Measurements from ENCODE around the gene NAA80. TPM values are rescaled to one million over a fixed set of nuclear protein-coding genes. Genes with fewer than 3 reads are reported as not detected.
"Not testable (repeated sequence)": the region's sequence is repeated elsewhere in the genome, so short reads cannot be mapped to it uniquely, and the experiment has no call there.

The NAA80 gene
- total RNA-seq, 1 donor: 6.5 TPM

DNA sequence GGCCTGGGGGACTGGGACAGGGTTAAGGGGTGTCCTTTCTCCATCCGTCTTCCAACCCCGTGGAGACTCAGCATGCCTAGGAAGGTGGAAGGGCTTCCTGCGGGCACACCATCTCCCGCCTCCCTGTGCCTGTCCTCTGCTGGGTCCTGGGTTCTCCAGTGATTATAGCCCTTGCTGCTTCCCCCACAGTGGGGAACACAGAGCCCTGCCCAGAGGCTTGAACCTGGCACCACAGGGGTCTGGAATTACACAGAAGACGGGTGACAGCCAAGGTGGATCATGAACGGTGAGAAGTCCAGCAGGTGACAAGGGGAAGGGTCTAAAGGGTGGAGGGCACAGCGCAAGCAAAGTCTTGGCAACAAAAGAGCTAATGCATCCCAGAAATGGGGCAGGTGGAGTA lies 36.4 kb downstream of the NAA80 start:
- Histone ChIP-seq H3K4me1 (ENCODE audit: insufficient read depth, low read length) (peaks cover 33% of the 10 kb centered on the region), H3K4me2 (ENCODE audit: insufficient read depth, low read length) (no peak overlapping the region), H3K27ac (ENCODE audit: low read depth, low read length) (no peak overlapping the region), H3K4me3 (ENCODE audit: insufficient read depth, low read length) (no peak overlapping the region), H3K79me2 (ENCODE audit: insufficient read depth, low read length) (peaks cover 6% of the 10 kb centered on the region), H2AFZ (ENCODE audit: low read length) (no peak overlapping the region), H3K36me3 (ENCODE audit: insufficient read depth, low read length) (peaks cover 19% of the 10 kb centered on the region), H4K20me1 (ENCODE audit: insufficient read depth, low read length) (no peaks in the 10 kb centered on the region), H3K27me3 (ENCODE audit: insufficient read depth, low read length) (no peaks in the 10 kb centered on the region), H3K9me3 (ENCODE audit: low read depth, low read length) (no peaks in the 10 kb centered on the region)
- peak; percentile 72 for DNase-seq (ENCODE audit: insufficient read length, low spot score, missing footprints)
- TF ChIP-seq, protein P1, sequence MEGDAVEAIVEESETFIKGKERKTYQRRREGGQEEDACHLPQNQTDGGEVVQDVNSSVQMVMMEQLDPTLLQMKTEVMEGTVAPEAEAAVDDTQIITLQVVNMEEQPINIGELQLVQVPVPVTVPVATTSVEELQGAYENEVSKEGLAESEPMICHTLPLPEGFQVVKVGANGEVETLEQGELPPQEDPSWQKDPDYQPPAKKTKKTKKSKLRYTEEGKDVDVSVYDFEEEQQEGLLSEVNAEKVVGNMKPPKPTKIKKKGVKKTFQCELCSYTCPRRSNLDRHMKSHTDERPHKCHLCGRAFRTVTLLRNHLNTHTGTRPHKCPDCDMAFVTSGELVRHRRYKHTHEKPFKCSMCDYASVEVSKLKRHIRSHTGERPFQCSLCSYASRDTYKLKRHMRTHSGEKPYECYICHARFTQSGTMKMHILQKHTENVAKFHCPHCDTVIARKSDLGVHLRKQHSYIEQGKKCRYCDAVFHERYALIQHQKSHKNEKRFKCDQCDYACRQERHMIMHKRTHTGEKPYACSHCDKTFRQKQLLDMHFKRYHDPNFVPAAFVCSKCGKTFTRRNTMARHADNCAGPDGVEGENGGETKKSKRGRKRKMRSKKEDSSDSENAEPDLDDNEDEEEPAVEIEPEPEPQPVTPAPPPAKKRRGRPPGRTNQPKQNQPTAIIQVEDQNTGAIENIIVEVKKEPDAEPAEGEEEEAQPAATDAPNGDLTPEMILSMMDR (IDR thresholded peaks at IDR 0.05; ENCODE audit: extremely low read depth, low read depth, low read length): no peak

DNA sequence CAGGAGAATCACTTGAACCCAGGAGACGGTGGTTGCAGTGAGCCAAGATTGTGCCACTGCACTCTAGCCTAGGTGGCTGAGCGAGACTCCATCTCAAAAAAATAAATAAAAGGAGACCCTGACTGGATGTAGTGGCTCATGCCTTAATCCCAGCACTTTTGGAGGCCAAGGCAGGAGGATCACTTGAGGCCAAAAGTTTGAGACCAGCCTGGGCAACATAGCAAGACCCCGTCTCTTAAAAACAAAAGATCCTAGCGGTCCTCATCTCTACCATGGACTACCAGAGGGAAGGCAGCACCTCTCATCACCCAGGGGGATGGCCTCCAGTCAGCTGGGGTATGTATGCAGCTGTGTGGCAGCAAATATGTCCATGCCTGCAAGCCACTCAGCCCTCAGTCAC lies 37.0 kb downstream of the NAA80 start:
- not testable (repeated sequence) for H3K27me3 ChIP-seq (ENCODE audit: insufficient read depth, low read length)

DNA sequence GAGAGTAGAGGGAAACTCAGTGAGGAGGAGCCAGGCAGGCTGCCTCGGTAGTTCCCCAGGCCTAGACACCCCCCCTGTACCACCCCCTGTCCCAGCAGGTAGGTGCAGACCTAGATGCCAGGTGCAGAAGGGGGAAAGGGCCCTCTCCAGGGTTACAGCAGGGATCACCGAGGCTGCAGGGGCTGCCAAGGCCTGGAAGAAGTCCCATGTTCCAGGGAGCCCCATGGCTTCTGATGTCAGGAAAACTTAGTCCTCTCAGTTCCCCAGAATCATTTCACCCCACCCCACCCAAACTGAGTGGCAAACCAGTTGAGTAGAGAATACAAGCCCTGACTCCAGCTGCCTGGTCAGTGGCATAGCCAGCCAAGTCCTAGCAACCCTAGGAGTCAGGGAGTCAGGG lies 37.7 kb downstream of the NAA80 start:
- peaks cover 30% of the 10 kb centered on the region for H3K4me1 ChIP-seq (ENCODE audit: insufficient read depth, low read length)
- H3K27me3 ChIP-seq (ENCODE audit: insufficient read depth, low read length): no peaks in the 10 kb centered on the region
- TF ChIP-seq, protein P1 (IDR thresholded peaks at IDR 0.05; ENCODE audit: extremely low read depth, low read depth, low read length): no peak
- peaks cover 16% of the 10 kb centered on the region for H3K79me2 ChIP-seq (ENCODE audit: insufficient read depth, low read length)
- peak overlapping the region; percentile 85 for H3K4me2 ChIP-seq (ENCODE audit: insufficient read depth, low read length)
- H4K20me1 ChIP-seq (ENCODE audit: insufficient read depth, low read length): peaks cover 8% of the 10 kb centered on the region
- no peak overlapping the region for H2AFZ ChIP-seq (ENCODE audit: low read length)
- H3K4me3 ChIP-seq (ENCODE audit: insufficient read depth, low read length): no peak overlapping the region
- no peak overlapping the region for H3K27ac ChIP-seq (ENCODE audit: low read depth, low read length)
- DNase-seq (ENCODE audit: insufficient read length, low spot score, missing footprints): no peak
- H3K36me3 ChIP-seq (ENCODE audit: insufficient read depth, low read length): peaks cover 30% of the 10 kb centered on the region
- no peaks in the 10 kb centered on the region for H3K9me3 ChIP-seq (ENCODE audit: low read depth, low read length)

More for the DNA sequence above, 37.0 kb downstream of the NAA80 start:
- DNase-seq (ENCODE audit: insufficient read length, low spot score, missing footprints); H3K27ac ChIP-seq (ENCODE audit: low read depth, low read length); H3K9me3 ChIP-seq (ENCODE audit: low read depth, low read length); H4K20me1 ChIP-seq (ENCODE audit: insufficient read depth, low read length); H2AFZ ChIP-seq (ENCODE audit: low read length); H3K4me2 ChIP-seq (ENCODE audit: insufficient read depth, low read length); H3K79me2 ChIP-seq (ENCODE audit: insufficient read depth, low read length); H3K4me3 ChIP-seq (ENCODE audit: insufficient read depth, low read length): not testable (repeated sequence)
- Histone ChIP-seq H3K36me3 (ENCODE audit: insufficient read depth, low read length) (peaks cover 23% of the 10 kb centered on the region), H3K4me1 (ENCODE audit: insufficient read depth, low read length) (peaks cover 30% of the 10 kb centered on the region)

DNA sequence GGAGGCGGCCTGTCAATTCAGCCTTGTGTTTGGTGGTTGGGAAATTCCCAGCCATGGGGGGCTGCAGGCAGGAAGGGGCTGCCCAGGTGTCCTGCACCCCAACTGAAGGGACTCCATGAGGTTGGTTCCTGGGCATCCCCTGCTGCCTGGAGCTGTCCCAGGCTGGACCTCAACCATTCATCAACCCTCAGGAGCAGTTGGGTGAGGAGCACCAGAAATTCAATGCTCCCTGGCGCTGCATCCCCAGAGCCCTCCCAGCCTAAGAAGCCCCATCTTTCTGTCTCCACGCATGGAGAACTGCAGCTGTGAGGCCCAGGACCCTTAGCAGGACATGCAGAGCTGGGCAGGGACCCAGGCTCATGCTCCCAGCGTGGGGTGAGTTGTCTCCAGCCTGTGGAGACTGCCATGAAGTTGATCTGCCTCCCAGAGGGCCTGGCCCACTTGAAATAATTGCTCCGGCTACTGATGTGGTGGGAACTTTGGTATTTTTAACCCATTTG lies 38.2 kb downstream of the NAA80 start:
- TF ChIP-seq, protein P1 (IDR thresholded peaks at IDR 0.05; ENCODE audit: extremely low read depth, low read depth, low read length): no peak
- Histone ChIP-seq H3K4me2 (ENCODE audit: insufficient read depth, low read length) (peak overlapping the region; percentile 85), H3K36me3 (ENCODE audit: insufficient read depth, low read length) (peaks cover 35% of the 10 kb centered on the region), H4K20me1 (ENCODE audit: insufficient read depth, low read length) (peaks cover 13% of the 10 kb centered on the region), H3K79me2 (ENCODE audit: insufficient read depth, low read length) (peaks cover 21% of the 10 kb centered on the region), H3K27ac (ENCODE audit: low read depth, low read length) (peak overlapping the region; percentile 65), H2AFZ (ENCODE audit: low read length) (no peak overlapping the region), H3K4me1 (ENCODE audit: insufficient read depth, low read length) (peaks cover 30% of the 10 kb centered on the region), H3K4me3 (ENCODE audit: insufficient read depth, low read length) (peak overlapping the region; percentile 66), H3K27me3 (ENCODE audit: insufficient read depth, low read length) (no peaks in the 10 kb centered on the region), H3K9me3 (ENCODE audit: low read depth, low read length) (no peaks in the 10 kb centered on the region)
- DNase-seq (ENCODE audit: insufficient read length, low spot score, missing footprints): peak; percentile 88

Measured in osteoblast (primary cell).